Measurements from ENCODE around the gene ADCY6. TPM values are rescaled to one million over a fixed set of nuclear protein-coding genes. Genes with fewer than 3 reads are reported as not detected.

Gene ADCY6
- total and polyA plus RNA-seq, 3 experiments from 2014 or later: 0.04 to 0.37 TPM; not detected in 1

- H3K36me3 ChIP-seq (ENCODE audit: insufficient read depth, low read length): no peaks in the 10 kb centered on the region
- no peaks in the 10 kb centered on the region for H3K27me3 ChIP-seq (ENCODE audit: insufficient read depth, low read length, poor library complexity, severe bottlenecking)
- peaks cover 29 to 46% (median 39%) of the 10 kb centered on the region in 3 donors for H3K4me1 Mint-ChIP-seq
- H3K4me1 ChIP-seq (ENCODE audit: insufficient read depth, low read length): peaks cover 26% of the 10 kb centered on the region
- ChIA-PET POLR2A (interaction anchor here (0.6 to 1.1 kb wide), 4 partner anchors 37 to 50 kb away, joined by 3 to 9 read pairs (median 4); partner anchors contain the start of gene DDX23), CTCF (interaction anchor here (0.6 to 3.3 kb wide), 24 partner anchors 9 to 1219 kb away, joined by 3 to 33 read pairs (median 4); partner anchors contain the start of genes DDX23, KANSL2 and RND1)
- no peaks in the 10 kb centered on the region for H3K9me3 Mint-ChIP-seq
- H3K36me3 Mint-ChIP-seq: peaks cover 0 to 2% (median 0%) of the 10 kb centered on the region in 3 donors
- H3K4me3 ChIP-seq (ENCODE audit: low read length): peak overlapping the region; percentile 84
- H3K27ac ChIP-seq (ENCODE audit: low read depth, low read length): peak overlapping the region; percentile 67
- H3K4me3 Mint-ChIP-seq: peak overlapping the region; percentile 89 to 98 (median 94)
- no peaks in the 10 kb centered on the region for H3K9me3 ChIP-seq (ENCODE audit: low read length)
- peak overlapping the region; percentile 30 to 96 (median 66) for H3K27ac Mint-ChIP-seq
- peaks cover 0 to 5% of the 10 kb centered on the region in 2 donors for H3K27me3 Mint-ChIP-seq
- peak; percentile 60 to 81 (median 69) for DNase-seq
These were observed 25.6 kb upstream of the ADCY6 start for GRCh38 chr12:48814262-48815125.

- Mint-ChIP-seq H3K9me3 (no peaks in the 10 kb centered on the region), H3K4me1 (peaks cover 25 to 39% (median 33%) of the 10 kb centered on the region in 3 donors), H3K4me3 (peak overlapping the region; percentile 89 to 98 (median 94)), H3K27me3 (peaks cover 0 to 5% of the 10 kb centered on the region in 2 donors), H3K36me3 (peaks cover 0 to 2% (median 0%) of the 10 kb centered on the region in 3 donors), H3K27ac (peak overlapping the region; percentile 30 to 89 (median 68))
- H3K4me1 ChIP-seq (ENCODE audit: insufficient read depth, low read length): peaks cover 22% of the 10 kb centered on the region
- no peak for DNase-seq
- POLR2A ChIA-PET: interaction anchor here (0.7 kb wide), 1 partner anchor 1069 kb away, joined by 3 read pairs; no protein-coding TSS in a partner anchor
- CTCF ChIA-PET: interaction anchor here (0.6 to 3.3 kb wide), 15 partner anchors 9 to 104 kb away, joined by 3 to 33 read pairs (median 6); partner anchors contain the start of genes DDX23 and RND1
- peak overlapping the region; percentile 84 for H3K4me3 ChIP-seq (ENCODE audit: low read length)
- no peaks in the 10 kb centered on the region for H3K9me3 ChIP-seq (ENCODE audit: low read length)
- no peaks in the 10 kb centered on the region for H3K27me3 ChIP-seq (ENCODE audit: insufficient read depth, low read length, poor library complexity, severe bottlenecking)
- H3K27ac ChIP-seq (ENCODE audit: low read depth, low read length): peak overlapping the region; percentile 48
- no peaks in the 10 kb centered on the region for H3K36me3 ChIP-seq (ENCODE audit: insufficient read depth, low read length)
These were observed 24.8 kb upstream of the ADCY6 start for GRCh38 chr12:48813465-48814261.

- DNase-seq: no peak
- Mint-ChIP-seq H3K27me3 (peaks cover 0 to 5% of the 10 kb centered on the region in 2 donors), H3K4me1 (peaks cover 23 to 29% (median 28%) of the 10 kb centered on the region in 3 donors), H3K27ac (peak overlapping the region in 4 of 8 donors; percentile 5 to 73 (median 35)), H3K36me3 (peaks cover 0 to 2% (median 0%) of the 10 kb centered on the region in 3 donors), H3K9me3 (no peaks in the 10 kb centered on the region), H3K4me3 (peak overlapping the region in 6 of 7 donors; percentile 24 to 86 (median 58))
- POLR2A ChIA-PET: no interaction called here
- Histone ChIP-seq H3K4me3 (ENCODE audit: low read length) (no peak overlapping the region), H3K9me3 (ENCODE audit: low read length) (no peaks in the 10 kb centered on the region), H3K4me1 (ENCODE audit: insufficient read depth, low read length) (peaks cover 16% of the 10 kb centered on the region), H3K36me3 (ENCODE audit: insufficient read depth, low read length) (no peaks in the 10 kb centered on the region), H3K27me3 (ENCODE audit: insufficient read depth, low read length, poor library complexity, severe bottlenecking) (no peaks in the 10 kb centered on the region), H3K27ac (ENCODE audit: low read depth, low read length) (no peak overlapping the region)
- CTCF ChIA-PET: interaction anchor here (0.9 to 1.1 kb wide), 2 partner anchors 17 to 59 kb away, joined by 3 read pairs; no protein-coding TSS in a partner anchor
These were observed 23.5 kb upstream of the ADCY6 start for GRCh38 chr12:48812389-48812788.

- H3K36me3 Mint-ChIP-seq: peaks cover 0 to 2% (median 0%) of the 10 kb centered on the region in 3 donors
- peaks cover 0 to 2% of the 10 kb centered on the region in 2 donors for H3K27me3 Mint-ChIP-seq
- H3K4me1 ChIP-seq (ENCODE audit: insufficient read depth, low read length): peaks cover 14% of the 10 kb centered on the region
- no peak overlapping the region for H3K4me3 ChIP-seq (ENCODE audit: low read length)
- H3K27me3 ChIP-seq (ENCODE audit: insufficient read depth, low read length, poor library complexity, severe bottlenecking): no peaks in the 10 kb centered on the region
- no peaks in the 10 kb centered on the region for H3K9me3 Mint-ChIP-seq
- CTCF ChIA-PET: interaction anchor here (0.8 to 1.1 kb wide), 2 partner anchors 41 to 176 kb away, joined by 3 read pairs; no protein-coding TSS in a partner anchor
- peak overlapping the region in 3 of 7 donors; percentile 9 to 84 (median 22) for H3K4me3 Mint-ChIP-seq
- peaks cover 18 to 23% (median 20%) of the 10 kb centered on the region in 3 donors for H3K4me1 Mint-ChIP-seq
- no peak for DNase-seq
- POLR2A ChIA-PET: no interaction called here
- no peaks in the 10 kb centered on the region for H3K9me3 ChIP-seq (ENCODE audit: low read length)
- H3K27ac ChIP-seq (ENCODE audit: low read depth, low read length): no peak overlapping the region
- no peaks in the 10 kb centered on the region for H3K36me3 ChIP-seq (ENCODE audit: insufficient read depth, low read length)
- H3K27ac Mint-ChIP-seq: peak overlapping the region in 5 of 8 donors; percentile 19 to 76 (median 51)
These were observed 22.7 kb upstream of the ADCY6 start for GRCh38 chr12:48811437-48812090.

GRCh38 chr12:48810903-48811431, 22.1 kb upstream of the ADCY6 start:
- Histone ChIP-seq H3K36me3 (ENCODE audit: insufficient read depth, low read length) (no peaks in the 10 kb centered on the region), H3K27ac (ENCODE audit: low read depth, low read length) (no peak overlapping the region), H3K27me3 (ENCODE audit: insufficient read depth, low read length, poor library complexity, severe bottlenecking) (no peaks in the 10 kb centered on the region), H3K9me3 (ENCODE audit: low read length) (no peaks in the 10 kb centered on the region), H3K4me3 (ENCODE audit: low read length) (no peak overlapping the region), H3K4me1 (ENCODE audit: insufficient read depth, low read length) (peaks cover 12% of the 10 kb centered on the region)
- no peak for DNase-seq
- ChIA-PET POLR2A (no interaction called here), CTCF (interaction anchor here (0.8 to 1.1 kb wide), 3 partner anchors 9 to 177 kb away, joined by 3 read pairs; no protein-coding TSS in a partner anchor)
- Mint-ChIP-seq H3K27ac (peak overlapping the region in 3 of 8 donors; percentile 19 to 70 (median 28)), H3K4me3 (peak overlapping the region in 1 of 7 donors; percentile 31), H3K36me3 (peaks cover 0 to 2% (median 0%) of the 10 kb centered on the region in 3 donors), H3K4me1 (peaks cover 12 to 17% (median 14%) of the 10 kb centered on the region in 3 donors), H3K27me3 (no peaks in the 10 kb centered on the region), H3K9me3 (no peaks in the 10 kb centered on the region)

- H3K36me3 ChIP-seq (ENCODE audit: insufficient read depth, low read length): no peaks in the 10 kb centered on the region
- Mint-ChIP-seq H3K27me3 (no peaks in the 10 kb centered on the region), H3K4me1 (peaks cover 4 to 7% (median 5%) of the 10 kb centered on the region in 3 donors), H3K27ac (no peak overlapping the region), H3K36me3 (no peaks in the 10 kb centered on the region), H3K9me3 (no peaks in the 10 kb centered on the region), H3K4me3 (no peak overlapping the region)
- H3K27me3 ChIP-seq (ENCODE audit: insufficient read depth, low read length, poor library complexity, severe bottlenecking): no peaks in the 10 kb centered on the region
- H3K4me3 ChIP-seq (ENCODE audit: low read length): no peak overlapping the region
- H3K9me3 ChIP-seq (ENCODE audit: low read length): no peaks in the 10 kb centered on the region
- H3K4me1 ChIP-seq (ENCODE audit: insufficient read depth, low read length): no peaks in the 10 kb centered on the region
- H3K27ac ChIP-seq (ENCODE audit: low read depth, low read length): no peak overlapping the region
- no peak for DNase-seq
- ChIA-PET POLR2A (no interaction called here), CTCF (interaction anchor here (1.1 kb wide), 1 partner anchor 19 kb away, joined by 3 read pairs; the partner anchor contains the start of gene ADCY6)
These were observed 19.1 kb upstream of the ADCY6 start for GRCh38 chr12:48807981-48808380.

GRCh38 chr12:48803675-48804074, 14.8 kb upstream of the ADCY6 start:
- H3K4me1 Mint-ChIP-seq: peaks cover 4 to 7% (median 5%) of the 10 kb centered on the region in 3 donors
- CTCF ChIA-PET: interaction anchor here (2.6 kb wide), 1 partner anchor 11 kb away, joined by 10 read pairs; no protein-coding TSS in a partner anchor

More at GRCh38 chr12:48803675-48804074, 14.8 kb upstream of the ADCY6 start:
- Mint-ChIP-seq H3K4me3 (no peak overlapping the region), H3K9me3 (no peaks in the 10 kb centered on the region), H3K27ac (no peak overlapping the region), H3K27me3 (peaks cover 0 to 3% of the 10 kb centered on the region in 2 donors), H3K36me3 (no peaks in the 10 kb centered on the region)
- Histone ChIP-seq H3K9me3 (ENCODE audit: low read length) (no peaks in the 10 kb centered on the region), H3K27me3 (ENCODE audit: insufficient read depth, low read length, poor library complexity, severe bottlenecking) (no peaks in the 10 kb centered on the region), H3K36me3 (ENCODE audit: insufficient read depth, low read length) (no peaks in the 10 kb centered on the region), H3K27ac (ENCODE audit: low read depth, low read length) (no peak overlapping the region), H3K4me1 (ENCODE audit: insufficient read depth, low read length) (no peaks in the 10 kb centered on the region), H3K4me3 (ENCODE audit: low read length) (no peak overlapping the region)
- POLR2A ChIA-PET: no interaction called here
- DNase-seq: no peak
